Ovary (tissue), 3 donors: Measurements from ENCODE around the gene CLK4.

ENCODE experiments used
- EP300 ChIP-seq: sonication (generic); formaldehyde crosslinking; IDR thresholded peaks from one replicate; pipeline ENCODE4 v1.6.1; 2017; ENCODE audit warnings: antibody characterized with exemption
- POLR2A ChIP-seq: fragments of 450-650 bp; IDR thresholded peaks from one replicate; pipeline ENCODE4 v1.6.1; 2017; ENCODE audit warnings: antibody characterized with exemption, mild to moderate bottlenecking, moderate library complexity
- TF ChIP-seq, protein P1 (sequence below), 3 donors: fragments of 450-650 bp in 2 of 3; fragments of 200-600 bp in 1 of 3; IDR thresholded peaks; one replicate each; pipeline versions ENCODE4 v1.5.1 to v1.8.0; 2016 to 2022; ENCODE audit warnings: antibody characterized with exemption in 3 of 3, mild to moderate bottlenecking in 1 of 3
- donor health status: DM: no; HTN: no; CAD: no.

DNA sequence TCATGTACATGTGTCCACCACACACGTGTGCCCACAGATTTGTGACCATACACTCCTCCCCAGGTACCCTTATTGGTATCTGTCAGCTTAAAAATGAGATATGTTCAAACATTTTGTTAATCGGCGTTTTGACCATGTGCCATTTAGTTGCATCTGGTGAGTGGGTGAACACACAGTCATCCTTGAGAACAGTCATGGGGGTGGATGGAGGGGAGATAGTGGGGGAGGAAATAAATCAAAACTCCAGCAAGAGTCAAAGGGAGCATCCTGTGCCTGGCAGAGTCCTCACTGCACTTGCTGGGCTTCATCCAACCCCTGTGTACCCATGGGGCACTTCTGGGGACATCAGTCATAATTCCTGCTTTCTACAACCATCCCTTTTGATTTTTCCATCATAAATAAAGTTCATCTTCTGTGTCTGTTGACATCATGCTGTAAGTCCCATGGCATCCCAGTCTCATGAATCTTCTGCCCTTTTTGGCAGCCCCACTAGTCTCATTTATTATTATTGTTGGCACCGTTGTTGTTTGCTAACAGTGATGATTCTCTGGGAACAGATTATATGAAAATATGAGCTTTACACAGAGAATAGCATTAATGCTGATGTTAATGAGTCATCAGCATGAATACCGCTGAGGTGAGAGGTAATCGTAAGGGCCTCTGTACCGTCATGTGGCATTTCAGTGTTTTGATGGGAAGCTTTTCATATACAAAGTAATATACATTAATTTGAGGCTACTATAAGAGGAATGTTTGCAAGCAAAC lies 24.4 kb upstream of the CLK4 start:
- TF ChIP-seq POLR2A (no peak), EP300 (no peak)
- TF ChIP-seq, protein P1, sequence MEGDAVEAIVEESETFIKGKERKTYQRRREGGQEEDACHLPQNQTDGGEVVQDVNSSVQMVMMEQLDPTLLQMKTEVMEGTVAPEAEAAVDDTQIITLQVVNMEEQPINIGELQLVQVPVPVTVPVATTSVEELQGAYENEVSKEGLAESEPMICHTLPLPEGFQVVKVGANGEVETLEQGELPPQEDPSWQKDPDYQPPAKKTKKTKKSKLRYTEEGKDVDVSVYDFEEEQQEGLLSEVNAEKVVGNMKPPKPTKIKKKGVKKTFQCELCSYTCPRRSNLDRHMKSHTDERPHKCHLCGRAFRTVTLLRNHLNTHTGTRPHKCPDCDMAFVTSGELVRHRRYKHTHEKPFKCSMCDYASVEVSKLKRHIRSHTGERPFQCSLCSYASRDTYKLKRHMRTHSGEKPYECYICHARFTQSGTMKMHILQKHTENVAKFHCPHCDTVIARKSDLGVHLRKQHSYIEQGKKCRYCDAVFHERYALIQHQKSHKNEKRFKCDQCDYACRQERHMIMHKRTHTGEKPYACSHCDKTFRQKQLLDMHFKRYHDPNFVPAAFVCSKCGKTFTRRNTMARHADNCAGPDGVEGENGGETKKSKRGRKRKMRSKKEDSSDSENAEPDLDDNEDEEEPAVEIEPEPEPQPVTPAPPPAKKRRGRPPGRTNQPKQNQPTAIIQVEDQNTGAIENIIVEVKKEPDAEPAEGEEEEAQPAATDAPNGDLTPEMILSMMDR (IDR thresholded peaks at IDR 0.05), result no peak
